Fibroblast of lung (primary cell): Measurements from ENCODE around the gene ABCB4. TPM values are rescaled to one million over a fixed set of nuclear protein-coding genes. Genes with fewer than 3 reads are reported as not detected.

Source experiments
- DNase-seq, 2 donors: peaks; one replicate each; pipeline versions ENCODE4 v3.0.0 to v3.0.0-alpha.2; 2010; ENCODE audit warnings: low read depth in 2 of 2
- H2AFZ ChIP-seq: 2 replicates; pipeline ENCODE4 v1.5.1; 2012; ENCODE audit warnings: low read length, control low read depth, inconsistent platforms
- H3K27ac ChIP-seq: 2 replicates; pipeline ENCODE4 v1.5.1; 2011; ENCODE audit warnings: low read length, control low read depth; ENCODE audit not compliant: insufficient read depth
- H3K27me3 ChIP-seq: 2 replicates; pipeline ENCODE4 v1.5.1; 2011; ENCODE audit warnings: mild to moderate bottlenecking, low read length; ENCODE audit not compliant: control insufficient read depth, insufficient read depth
- H3K36me3 ChIP-seq: 2 replicates; pipeline ENCODE4 v1.5.1; 2011; ENCODE audit warnings: low read length; ENCODE audit not compliant: control insufficient read depth, insufficient read depth
- H3K4me1 ChIP-seq: 2 replicates; pipeline ENCODE4 v1.5.1; 2011; ENCODE audit warnings: low read length; ENCODE audit not compliant: control insufficient read depth, insufficient read depth; ENCODE audit errors: extremely low read depth
- H3K4me2 ChIP-seq: 2 replicates; pipeline ENCODE4 v1.5.1; 2011; ENCODE audit warnings: low read length, control low read depth; ENCODE audit not compliant: insufficient read depth; ENCODE audit errors: extremely low read depth
- H3K4me3 ChIP-seq, 4 experiments: fragments of 200-600 bp in 1 of 4; sonication (generic) in 1 of 4; replicated peaks in 1 of 4; 2 replicates each; pipeline ENCODE4 v1.5.1; 2011 to 2016; ENCODE audit warnings: low read length in 4 of 4, low read depth in 3 of 4, mild to moderate bottlenecking in 3 of 4, control low read depth in 2 of 4, inconsistent platforms in 1 of 4, mixed read lengths in 1 of 4; ENCODE audit not compliant: insufficient read depth in 1 of 4; ENCODE audit errors: control extremely low read depth in 1 of 4
- H3K79me2 ChIP-seq: 2 replicates; pipeline ENCODE4 v1.5.1; 2012; ENCODE audit warnings: mild to moderate bottlenecking, low read length, inconsistent platforms; ENCODE audit not compliant: control insufficient read depth, insufficient read depth
- H3K9ac ChIP-seq: 2 replicates; pipeline ENCODE4 v1.5.1; 2011; ENCODE audit warnings: mild to moderate bottlenecking, low read length, control low read depth; ENCODE audit not compliant: insufficient read depth
- H3K9me3 ChIP-seq: 2 replicates; pipeline ENCODE4 v1.5.1; 2012; ENCODE audit warnings: low read depth, low read length; ENCODE audit not compliant: control insufficient read depth, insufficient read depth
- H4K20me1 ChIP-seq: 2 replicates; pipeline ENCODE4 v1.5.1; 2011; ENCODE audit warnings: low read length; ENCODE audit not compliant: control insufficient read depth, insufficient read depth; ENCODE audit errors: extremely low read depth
- CTCF ChIP-seq, 2 donors: IDR thresholded peaks in 1 of 2; conservative IDR thresholded peaks in 1 of 2; 1 replicate in 1 of 2; 2 replicates in 1 of 2; pipeline ENCODE4 v1.5.1; 2011 to 2012; ENCODE audit warnings: low read length in 2 of 2, control low read depth in 1 of 2, inconsistent platforms in 1 of 2, low read depth in 1 of 2, mild to moderate bottlenecking in 1 of 2
- EZH2 ChIP-seq: IDR thresholded peaks from 2 replicates; pipeline ENCODE4 v1.5.1; 2012; ENCODE audit warnings: low read length, control low read depth, mild to moderate bottlenecking; ENCODE audit errors: missing control alignments
- polyA plus RNA-seq, 2 donors: library from polyadenylated mRNA; depleted of rRNA in 1 of 2; stranded (reverse) in 1 of 2; unstranded in 1 of 2; fragments of >200 nt; gene quantifications; 2 replicates each; pipeline ENCODE4 v1.2.1, GENCODE V29; 2011 to 2012; ENCODE audit warnings: missing spikeins in 1 of 2
- total RNA-seq: library from RNA; depleted of rRNA; stranded (reverse); fragments of >200 nt; gene quantifications from 2 replicates; pipeline ENCODE4 v1.2.1, GENCODE V29; 2014

ABCB4 gene
- total and polyA plus RNA-seq, 2 donors (not counting 1 experiment from before 2014, with no cell fraction given), result 0.16 to 0.66 TPM

- Histone ChIP-seq H3K4me2 (no peak overlapping the region), H3K27ac (no peak overlapping the region), H3K27me3 (no peaks in the 10 kb centered on the region), H3K36me3 (no peaks in the 10 kb centered on the region), H4K20me1 (no peaks in the 10 kb centered on the region), H3K9ac (no peak overlapping the region), H3K4me3 (no peak overlapping the region), H3K9me3 (no peaks in the 10 kb centered on the region), H2AFZ (no peak overlapping the region), H3K4me1 (no peaks in the 10 kb centered on the region), H3K79me2 (no peaks in the 10 kb centered on the region)
- TF ChIP-seq CTCF (conservative IDR thresholded peaks at IDR 0.05 in 1 of 2, IDR thresholded peaks at IDR 0.05 in 1 of 2; ENCODE audit: low read depth in 1 of 2, low read length in 2 of 2) (no peak), EZH2 (no peak)
- DNase-seq, result no peak
Measured at GRCh38 chr7:87511510-87511909, 36.0 kb upstream of the ABCB4 start.

- Histone ChIP-seq H3K9ac (no peak overlapping the region), H3K27me3 (no peaks in the 10 kb centered on the region), H4K20me1 (no peaks in the 10 kb centered on the region), H3K4me1 (no peaks in the 10 kb centered on the region), H3K27ac (no peak overlapping the region), H2AFZ (no peak overlapping the region), H3K4me2 (no peak overlapping the region), H3K9me3 (no peaks in the 10 kb centered on the region), H3K36me3 (no peaks in the 10 kb centered on the region), H3K4me3 (no peak overlapping the region), H3K79me2 (no peaks in the 10 kb centered on the region)
- TF ChIP-seq CTCF (conservative IDR thresholded peaks at IDR 0.05 in 1 of 2, IDR thresholded peaks at IDR 0.05 in 1 of 2; ENCODE audit: low read depth in 1 of 2, low read length in 2 of 2), result no peak
- no peak for TF ChIP-seq EZH2
- DNase-seq, result no peak
Measured at GRCh38 chr7:87510411-87510875, 35.0 kb upstream of the ABCB4 start.

- no peak overlapping the region for H2AFZ ChIP-seq
- TF ChIP-seq CTCF (conservative IDR thresholded peaks at IDR 0.05 in 1 of 2, IDR thresholded peaks at IDR 0.05 in 1 of 2; ENCODE audit: low read depth in 1 of 2, low read length in 2 of 2) (peak in 1 of 2 donors; percentile 5), EZH2 (no peak)
- H3K9ac ChIP-seq, result no peak overlapping the region
- H3K36me3 ChIP-seq, result no peaks in the 10 kb centered on the region
- no peaks in the 10 kb centered on the region for H4K20me1 ChIP-seq
- H3K4me1 ChIP-seq, result no peaks in the 10 kb centered on the region
- H3K27me3 ChIP-seq, result no peaks in the 10 kb centered on the region
- H3K9me3 ChIP-seq, result no peaks in the 10 kb centered on the region
- no peak for DNase-seq
- H3K79me2 ChIP-seq, result no peaks in the 10 kb centered on the region
- no peak overlapping the region for H3K4me2 ChIP-seq
- H3K4me3 ChIP-seq, result no peak overlapping the region
- no peak overlapping the region for H3K27ac ChIP-seq
Measured at GRCh38 chr7:87507446-87507845, 32.0 kb upstream of the ABCB4 start.
